WTC11 (cell line): ENCODE data around the gene KIAA1586. TPM values are rescaled to one million over a fixed set of nuclear protein-coding genes. Genes with fewer than 3 reads are reported as not detected.

Experiments
- ATAC-seq: fragments of 200-7000 bp; cut with Tn5 transposase; 2 replicates; pipeline ENCODE4 v1.10.0; 2021; ENCODE audit warnings: mild to moderate bottlenecking, moderate library complexity
- CTCF ChIA-PET: fragments of 300-600 bp; sonication (Branson Sonifier 250); formaldehyde crosslinking; loops from one replicate; lab custom pipeline; 2021; ENCODE audit warnings: antibody characterized with exemption; lab: Charles Lee
- POLR2A ChIA-PET: fragments of 350-600 bp; sonication (Branson Sonifier 250); formaldehyde crosslinking; loops from one replicate; lab custom pipeline; 2021; ENCODE audit warnings: antibody characterized with exemption; lab: Charles Lee
- DNase-seq: peaks from one replicate; pipeline ENCODE4 v3.0.0; 2021; ENCODE audit warnings: low spot score
- H3K27ac Mint-ChIP-seq: 2 replicates; pipeline ENCODE4 v1.8.0; 2021; ENCODE audit warnings: mixed read lengths
- H3K27me3 Mint-ChIP-seq: 2 replicates; pipeline ENCODE4 v1.8.0; 2021; ENCODE audit warnings: low read depth, mild to moderate bottlenecking, moderate library complexity, mixed read lengths
- H3K36me3 Mint-ChIP-seq: 2 replicates; pipeline ENCODE4 v1.8.0; 2021; ENCODE audit warnings: mixed read lengths
- H3K4me1 Mint-ChIP-seq: 2 replicates; pipeline ENCODE4 v1.8.0; 2022; ENCODE audit warnings: mixed read lengths
- H3K4me3 Mint-ChIP-seq: 2 replicates; pipeline ENCODE4 v1.8.0; 2021; ENCODE audit warnings: mild to moderate bottlenecking, moderate library complexity, mixed read lengths
- H3K9me3 Mint-ChIP-seq: 2 replicates; pipeline ENCODE4 v1.8.0; 2021; ENCODE audit warnings: mixed read lengths
- GRHL2 ChIP-seq: fragments of 250-450 bp; sonication (Bioruptor Pico); IDR thresholded peaks from 2 replicates; pipeline ENCODE4 v1.8.0; 2022; ENCODE audit warnings: mild to moderate bottlenecking, moderate library complexity; ENCODE audit not compliant: insufficient replicate concordance, severe bottlenecking
- NFATC4 ChIP-seq: fragments of 250-450 bp; sonication (Bioruptor Pico); IDR thresholded peaks from 2 replicates; pipeline ENCODE4 v1.9.0; 2021; ENCODE audit warnings: mild to moderate bottlenecking
- NR2C2 ChIP-seq: sonication (generic); formaldehyde crosslinking; IDR thresholded peaks from 2 replicates; pipeline ENCODE4 v1.8.0; 2022; ENCODE audit warnings: mild to moderate bottlenecking, missing genetic modification reagents
- SP1 ChIP-seq: sonication (generic); formaldehyde crosslinking; conservative IDR thresholded peaks from 2 replicates; pipeline ENCODE4 v1.8.1; 2022; ENCODE audit warnings: missing genetic modification reagents
- ZNF138 ChIP-seq: sonication (generic); formaldehyde crosslinking; conservative IDR thresholded peaks from 2 replicates; pipeline ENCODE4 v1.8.1; 2022; ENCODE audit warnings: mild to moderate bottlenecking, moderate library complexity, missing genetic modification reagents
- ZNF232 ChIP-seq: sonication (generic); formaldehyde crosslinking; IDR thresholded peaks from 2 replicates; pipeline ENCODE4 v1.8.0; 2022; ENCODE audit warnings: mild to moderate bottlenecking, missing genetic modification reagents
- ZNF317 ChIP-seq: sonication (generic); formaldehyde crosslinking; IDR thresholded peaks from 2 replicates; pipeline ENCODE4 v1.8.1; 2023; ENCODE audit warnings: low read depth, mild to moderate bottlenecking, moderate library complexity, missing genetic modification reagents, borderline replicate concordance
- ZNF396 ChIP-seq: fragments of 250-450 bp; sonication (Bioruptor Pico); IDR thresholded peaks from 2 replicates; pipeline ENCODE4 v1.8.0; 2021; ENCODE audit warnings: mild to moderate bottlenecking, moderate library complexity, borderline replicate concordance
- ZNF423 ChIP-seq: fragments of 250-450 bp; sonication (Bioruptor Pico); IDR thresholded peaks from 2 replicates; pipeline ENCODE4 v2.1.2; 2022; ENCODE audit warnings: mild to moderate bottlenecking, moderate library complexity
- total RNA-seq: library from RNA; stranded (reverse); gene quantifications from 3 replicates; pipeline ENCODE4 v1.2.3, GENCODE V29; 2021
- TF ChIP-seq, protein P1 (sequence below): fragments of 200-600 bp; IDR thresholded peaks from 2 replicates; pipeline ENCODE4 v1.8.0; 2022; ENCODE audit warnings: antibody characterized with exemption
- TF ChIP-seq, protein P2 (sequence below): sonication (generic); formaldehyde crosslinking; IDR thresholded peaks from 2 replicates; pipeline ENCODE4 v1.8.0; 2023; ENCODE audit warnings: mild to moderate bottlenecking, missing genetic modification reagents
- TF ChIP-seq, protein P3 (sequence below): sonication (generic); formaldehyde crosslinking; IDR thresholded peaks from 2 replicates; pipeline ENCODE4 v1.8.1; 2022; ENCODE audit warnings: mild to moderate bottlenecking, missing genetic modification reagents, moderate library complexity, borderline replicate concordance
- TF ChIP-seq, protein P4 (sequence below): sonication (generic); formaldehyde crosslinking; IDR thresholded peaks from 2 replicates; pipeline ENCODE4 v1.8.0; 2022; ENCODE audit warnings: missing genetic modification reagents
- TF ChIP-seq, protein P5 (sequence below): sonication (generic); formaldehyde crosslinking; conservative IDR thresholded peaks from 2 replicates; pipeline ENCODE4 v1.8.1; 2022; ENCODE audit warnings: mild to moderate bottlenecking, missing genetic modification reagents
- TF ChIP-seq, protein P6 (sequence below): fragments of 250-450 bp; sonication (Bioruptor Pico); conservative IDR thresholded peaks from 2 replicates; pipeline ENCODE4 v1.9.0; 2021; ENCODE audit warnings: mild to moderate bottlenecking
- TF ChIP-seq, protein P7 (sequence below): sonication (generic); formaldehyde crosslinking; IDR thresholded peaks from 2 replicates; pipeline ENCODE4 v1.8.1; 2023; ENCODE audit warnings: mild to moderate bottlenecking, missing genetic modification reagents
- TF ChIP-seq, protein P8 (sequence below): fragments of 250-450 bp; sonication (Bioruptor Pico); IDR thresholded peaks from 2 replicates; pipeline ENCODE4 v1.9.0; 2021; ENCODE audit warnings: mild to moderate bottlenecking

KIAA1586 gene
- total RNA-seq, 1 experiment from 2014 or later, result 17.2 TPM

DNA sequence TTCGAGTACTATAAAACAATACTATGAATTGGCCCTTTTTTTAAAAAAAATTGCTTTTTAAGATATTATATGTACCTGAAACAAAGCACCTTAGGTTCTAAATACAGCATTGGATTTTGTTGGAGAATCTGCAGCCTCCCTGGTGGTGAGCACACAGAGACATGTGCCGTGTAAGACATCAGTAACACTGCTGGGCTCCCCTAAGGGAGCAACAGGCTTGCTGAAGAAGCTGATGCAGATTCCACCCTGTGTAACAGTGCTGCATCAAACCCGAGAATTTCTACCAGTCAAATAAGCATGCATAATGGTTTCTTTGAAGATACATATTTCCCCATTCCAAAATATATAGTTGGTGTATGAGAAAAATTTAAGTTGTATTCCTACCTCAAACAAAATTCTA is 17.4 kb downstream of the KIAA1586 start (continued):
- TF ChIP-seq, protein P1, sequence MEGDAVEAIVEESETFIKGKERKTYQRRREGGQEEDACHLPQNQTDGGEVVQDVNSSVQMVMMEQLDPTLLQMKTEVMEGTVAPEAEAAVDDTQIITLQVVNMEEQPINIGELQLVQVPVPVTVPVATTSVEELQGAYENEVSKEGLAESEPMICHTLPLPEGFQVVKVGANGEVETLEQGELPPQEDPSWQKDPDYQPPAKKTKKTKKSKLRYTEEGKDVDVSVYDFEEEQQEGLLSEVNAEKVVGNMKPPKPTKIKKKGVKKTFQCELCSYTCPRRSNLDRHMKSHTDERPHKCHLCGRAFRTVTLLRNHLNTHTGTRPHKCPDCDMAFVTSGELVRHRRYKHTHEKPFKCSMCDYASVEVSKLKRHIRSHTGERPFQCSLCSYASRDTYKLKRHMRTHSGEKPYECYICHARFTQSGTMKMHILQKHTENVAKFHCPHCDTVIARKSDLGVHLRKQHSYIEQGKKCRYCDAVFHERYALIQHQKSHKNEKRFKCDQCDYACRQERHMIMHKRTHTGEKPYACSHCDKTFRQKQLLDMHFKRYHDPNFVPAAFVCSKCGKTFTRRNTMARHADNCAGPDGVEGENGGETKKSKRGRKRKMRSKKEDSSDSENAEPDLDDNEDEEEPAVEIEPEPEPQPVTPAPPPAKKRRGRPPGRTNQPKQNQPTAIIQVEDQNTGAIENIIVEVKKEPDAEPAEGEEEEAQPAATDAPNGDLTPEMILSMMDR, result no peak
- TF ChIP-seq ZNF232 (CRISPR knock-in tag), result no peak
- no peak for TF ChIP-seq SP1 (CRISPR knock-in tag)
- TF ChIP-seq, protein P2, sequence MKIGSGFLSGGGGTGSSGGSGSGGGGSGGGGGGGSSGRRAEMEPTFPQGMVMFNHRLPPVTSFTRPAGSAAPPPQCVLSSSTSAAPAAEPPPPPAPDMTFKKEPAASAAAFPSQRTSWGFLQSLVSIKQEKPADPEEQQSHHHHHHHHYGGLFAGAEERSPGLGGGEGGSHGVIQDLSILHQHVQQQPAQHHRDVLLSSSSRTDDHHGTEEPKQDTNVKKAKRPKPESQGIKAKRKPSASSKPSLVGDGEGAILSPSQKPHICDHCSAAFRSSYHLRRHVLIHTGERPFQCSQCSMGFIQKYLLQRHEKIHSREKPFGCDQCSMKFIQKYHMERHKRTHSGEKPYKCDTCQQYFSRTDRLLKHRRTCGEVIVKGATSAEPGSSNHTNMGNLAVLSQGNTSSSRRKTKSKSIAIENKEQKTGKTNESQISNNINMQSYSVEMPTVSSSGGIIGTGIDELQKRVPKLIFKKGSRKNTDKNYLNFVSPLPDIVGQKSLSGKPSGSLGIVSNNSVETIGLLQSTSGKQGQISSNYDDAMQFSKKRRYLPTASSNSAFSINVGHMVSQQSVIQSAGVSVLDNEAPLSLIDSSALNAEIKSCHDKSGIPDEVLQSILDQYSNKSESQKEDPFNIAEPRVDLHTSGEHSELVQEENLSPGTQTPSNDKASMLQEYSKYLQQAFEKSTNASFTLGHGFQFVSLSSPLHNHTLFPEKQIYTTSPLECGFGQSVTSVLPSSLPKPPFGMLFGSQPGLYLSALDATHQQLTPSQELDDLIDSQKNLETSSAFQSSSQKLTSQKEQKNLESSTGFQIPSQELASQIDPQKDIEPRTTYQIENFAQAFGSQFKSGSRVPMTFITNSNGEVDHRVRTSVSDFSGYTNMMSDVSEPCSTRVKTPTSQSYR, result no peak
- TF ChIP-seq, protein P3, sequence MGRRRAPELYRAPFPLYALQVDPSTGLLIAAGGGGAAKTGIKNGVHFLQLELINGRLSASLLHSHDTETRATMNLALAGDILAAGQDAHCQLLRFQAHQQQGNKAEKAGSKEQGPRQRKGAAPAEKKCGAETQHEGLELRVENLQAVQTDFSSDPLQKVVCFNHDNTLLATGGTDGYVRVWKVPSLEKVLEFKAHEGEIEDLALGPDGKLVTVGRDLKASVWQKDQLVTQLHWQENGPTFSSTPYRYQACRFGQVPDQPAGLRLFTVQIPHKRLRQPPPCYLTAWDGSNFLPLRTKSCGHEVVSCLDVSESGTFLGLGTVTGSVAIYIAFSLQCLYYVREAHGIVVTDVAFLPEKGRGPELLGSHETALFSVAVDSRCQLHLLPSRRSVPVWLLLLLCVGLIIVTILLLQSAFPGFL (CRISPR knock-in tag), result no peak

DNA sequence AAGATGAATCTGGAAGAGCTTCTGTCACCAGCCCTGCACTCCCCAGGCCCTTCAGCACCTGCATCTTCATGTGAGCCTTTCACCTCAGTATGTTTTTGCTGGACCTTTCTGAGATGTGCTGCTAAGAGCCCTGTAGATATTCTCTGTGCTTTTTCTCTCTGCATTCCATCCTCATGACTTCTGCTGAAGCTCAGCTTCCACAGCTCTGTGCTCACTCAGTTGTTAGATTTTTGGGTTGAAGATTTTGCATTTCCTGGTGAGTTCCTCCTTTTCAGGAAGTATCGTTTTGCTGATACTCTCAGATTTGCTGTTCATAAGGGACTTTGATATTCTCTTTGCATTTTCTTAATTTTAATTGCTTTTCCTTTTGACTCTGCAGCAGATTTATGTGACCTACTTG is 18.3 kb downstream of the KIAA1586 start:
- CTCF ChIA-PET, result no interaction called here
- 0 out of 2 replicates have a peak, but pooled peaks cover 9% of the 10 kb centered on the region for H3K36me3 Mint-ChIP-seq
- H3K27me3 Mint-ChIP-seq, result peaks cover 41% of the 10 kb centered on the region
- 0 out of 2 replicates have a peak, but pooled peaks cover 4% of the 10 kb centered on the region for H3K9me3 Mint-ChIP-seq
- peaks cover 10% of the 10 kb centered on the region for H3K4me1 Mint-ChIP-seq
- H3K27ac Mint-ChIP-seq, result no peak overlapping the region
- no peak for ATAC-seq
- no peak for DNase-seq
- H3K4me3 Mint-ChIP-seq, result no peak overlapping the region
- POLR2A ChIA-PET, result no interaction called here
- TF ChIP-seq, protein P4, sequence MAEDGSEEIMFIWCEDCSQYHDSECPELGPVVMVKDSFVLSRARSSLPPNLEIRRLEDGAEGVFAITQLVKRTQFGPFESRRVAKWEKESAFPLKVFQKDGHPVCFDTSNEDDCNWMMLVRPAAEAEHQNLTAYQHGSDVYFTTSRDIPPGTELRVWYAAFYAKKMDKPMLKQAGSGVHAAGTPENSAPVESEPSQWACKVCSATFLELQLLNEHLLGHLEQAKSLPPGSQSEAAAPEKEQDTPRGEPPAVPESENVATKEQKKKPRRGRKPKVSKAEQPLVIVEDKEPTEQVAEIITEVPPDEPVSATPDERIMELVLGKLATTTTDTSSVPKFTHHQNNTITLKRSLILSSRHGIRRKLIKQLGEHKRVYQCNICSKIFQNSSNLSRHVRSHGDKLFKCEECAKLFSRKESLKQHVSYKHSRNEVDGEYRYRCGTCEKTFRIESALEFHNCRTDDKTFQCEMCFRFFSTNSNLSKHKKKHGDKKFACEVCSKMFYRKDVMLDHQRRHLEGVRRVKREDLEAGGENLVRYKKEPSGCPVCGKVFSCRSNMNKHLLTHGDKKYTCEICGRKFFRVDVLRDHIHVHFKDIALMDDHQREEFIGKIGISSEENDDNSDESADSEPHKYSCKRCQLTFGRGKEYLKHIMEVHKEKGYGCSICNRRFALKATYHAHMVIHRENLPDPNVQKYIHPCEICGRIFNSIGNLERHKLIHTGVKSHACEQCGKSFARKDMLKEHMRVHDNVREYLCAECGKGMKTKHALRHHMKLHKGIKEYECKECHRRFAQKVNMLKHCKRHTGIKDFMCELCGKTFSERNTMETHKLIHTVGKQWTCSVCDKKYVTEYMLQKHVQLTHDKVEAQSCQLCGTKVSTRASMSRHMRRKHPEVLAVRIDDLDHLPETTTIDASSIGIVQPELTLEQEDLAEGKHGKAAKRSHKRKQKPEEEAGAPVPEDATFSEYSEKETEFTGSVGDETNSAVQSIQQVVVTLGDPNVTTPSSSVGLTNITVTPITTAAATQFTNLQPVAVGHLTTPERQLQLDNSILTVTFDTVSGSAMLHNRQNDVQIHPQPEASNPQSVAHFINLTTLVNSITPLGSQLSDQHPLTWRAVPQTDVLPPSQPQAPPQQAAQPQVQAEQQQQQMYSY (CRISPR knock-in tag), result no peak
- TF ChIP-seq ZNF138 (CRISPR knock-in tag), result no peak
- TF ChIP-seq, protein P5, sequence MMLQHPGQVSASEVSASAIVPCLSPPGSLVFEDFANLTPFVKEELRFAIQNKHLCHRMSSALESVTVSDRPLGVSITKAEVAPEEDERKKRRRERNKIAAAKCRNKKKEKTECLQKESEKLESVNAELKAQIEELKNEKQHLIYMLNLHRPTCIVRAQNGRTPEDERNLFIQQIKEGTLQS (CRISPR knock-in tag), result no peak
- no peak for TF ChIP-seq NFATC4 (CRISPR knock-in tag)
- TF ChIP-seq ZNF317 (CRISPR knock-in tag), result no peak
- TF ChIP-seq, protein P6, sequence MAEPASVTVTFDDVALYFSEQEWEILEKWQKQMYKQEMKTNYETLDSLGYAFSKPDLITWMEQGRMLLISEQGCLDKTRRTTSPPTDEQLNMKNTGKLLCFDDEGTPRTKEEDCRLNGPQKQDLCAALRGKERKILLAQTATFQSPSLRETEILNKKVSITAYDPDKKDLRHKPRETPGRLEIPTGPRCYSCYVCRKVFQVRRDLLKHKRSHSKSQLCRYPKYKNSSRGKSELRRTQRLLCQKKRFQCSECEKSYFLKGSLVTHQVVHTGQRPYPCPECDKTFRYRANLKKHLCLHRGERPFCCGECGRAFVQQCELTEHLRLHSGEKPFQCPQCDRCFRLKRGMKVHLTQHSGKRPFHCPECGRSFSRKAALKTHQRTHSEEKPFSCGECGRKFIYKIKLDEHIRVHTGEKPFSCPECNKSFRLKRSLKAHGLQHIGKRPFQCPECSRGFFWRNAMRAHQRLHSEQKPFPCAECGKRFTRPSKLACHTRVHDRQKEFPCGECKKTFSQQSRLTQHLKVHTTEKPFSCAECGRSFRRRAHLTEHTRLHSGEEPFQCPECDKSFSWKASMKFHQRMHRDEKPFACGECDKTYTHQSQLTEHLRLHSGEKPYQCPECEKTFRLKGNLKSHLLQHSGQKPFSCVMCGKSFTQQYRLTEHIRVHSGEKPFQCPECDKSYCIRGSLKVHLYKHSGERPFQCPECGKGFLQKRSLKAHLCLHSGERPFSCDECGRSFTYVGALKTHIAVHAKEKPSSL (CRISPR knock-in tag), result no peak
- TF ChIP-seq GRHL2 (CRISPR knock-in tag), result no peak
- TF ChIP-seq, protein P7, sequence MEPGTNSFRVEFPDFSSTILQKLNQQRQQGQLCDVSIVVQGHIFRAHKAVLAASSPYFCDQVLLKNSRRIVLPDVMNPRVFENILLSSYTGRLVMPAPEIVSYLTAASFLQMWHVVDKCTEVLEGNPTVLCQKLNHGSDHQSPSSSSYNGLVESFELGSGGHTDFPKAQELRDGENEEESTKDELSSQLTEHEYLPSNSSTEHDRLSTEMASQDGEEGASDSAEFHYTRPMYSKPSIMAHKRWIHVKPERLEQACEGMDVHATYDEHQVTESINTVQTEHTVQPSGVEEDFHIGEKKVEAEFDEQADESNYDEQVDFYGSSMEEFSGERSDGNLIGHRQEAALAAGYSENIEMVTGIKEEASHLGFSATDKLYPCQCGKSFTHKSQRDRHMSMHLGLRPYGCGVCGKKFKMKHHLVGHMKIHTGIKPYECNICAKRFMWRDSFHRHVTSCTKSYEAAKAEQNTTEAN, result no peak
- no peak for TF ChIP-seq ZNF423
- TF ChIP-seq ZNF396 (CRISPR knock-in tag), result no peak
- TF ChIP-seq, protein P8, sequence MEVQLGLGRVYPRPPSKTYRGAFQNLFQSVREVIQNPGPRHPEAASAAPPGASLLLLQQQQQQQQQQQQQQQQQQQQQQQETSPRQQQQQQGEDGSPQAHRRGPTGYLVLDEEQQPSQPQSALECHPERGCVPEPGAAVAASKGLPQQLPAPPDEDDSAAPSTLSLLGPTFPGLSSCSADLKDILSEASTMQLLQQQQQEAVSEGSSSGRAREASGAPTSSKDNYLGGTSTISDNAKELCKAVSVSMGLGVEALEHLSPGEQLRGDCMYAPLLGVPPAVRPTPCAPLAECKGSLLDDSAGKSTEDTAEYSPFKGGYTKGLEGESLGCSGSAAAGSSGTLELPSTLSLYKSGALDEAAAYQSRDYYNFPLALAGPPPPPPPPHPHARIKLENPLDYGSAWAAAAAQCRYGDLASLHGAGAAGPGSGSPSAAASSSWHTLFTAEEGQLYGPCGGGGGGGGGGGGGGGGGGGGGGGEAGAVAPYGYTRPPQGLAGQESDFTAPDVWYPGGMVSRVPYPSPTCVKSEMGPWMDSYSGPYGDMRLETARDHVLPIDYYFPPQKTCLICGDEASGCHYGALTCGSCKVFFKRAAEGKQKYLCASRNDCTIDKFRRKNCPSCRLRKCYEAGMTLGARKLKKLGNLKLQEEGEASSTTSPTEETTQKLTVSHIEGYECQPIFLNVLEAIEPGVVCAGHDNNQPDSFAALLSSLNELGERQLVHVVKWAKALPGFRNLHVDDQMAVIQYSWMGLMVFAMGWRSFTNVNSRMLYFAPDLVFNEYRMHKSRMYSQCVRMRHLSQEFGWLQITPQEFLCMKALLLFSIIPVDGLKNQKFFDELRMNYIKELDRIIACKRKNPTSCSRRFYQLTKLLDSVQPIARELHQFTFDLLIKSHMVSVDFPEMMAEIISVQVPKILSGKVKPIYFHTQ (CRISPR knock-in tag), result no peak
- TF ChIP-seq, protein P1, result no peak
- no peak for TF ChIP-seq NR2C2 (CRISPR knock-in tag)
